Esophagus muscularis mucosa (tissue), 4 donors: ENCODE data around the gene GLIS2. TPM values are rescaled to one million over a fixed set of nuclear protein-coding genes. Genes with fewer than 3 reads are reported as not detected.

Experiments used
- DNase-seq: peaks from one replicate; pipeline ENCODE4 v3.0.0-alpha.2; 2017; ENCODE audit errors: extremely low spot score
- H3K27ac ChIP-seq, 4 donors: fragments of 200-600 bp; sonication (generic); replicated peaks in 1 of 4; 1 replicate in 3 of 4; 2 replicates in 1 of 4; pipeline ENCODE4 v1.5.1; 2016 to 2019; ENCODE audit warnings: mild to moderate bottlenecking in 1 of 4
- H3K27me3 ChIP-seq, 4 donors: fragments of 200-600 bp; sonication (generic); one replicate each; pipeline versions ENCODE4 v1.5.1 to v1.6.0; 2016 to 2019
- H3K36me3 ChIP-seq, 4 donors: fragments of 200-600 bp; sonication (generic); one replicate each; pipeline ENCODE4 v1.5.1; 2016 to 2019
- H3K4me1 ChIP-seq, 4 donors: fragments of 200-600 bp; sonication (generic); one replicate each; pipeline ENCODE4 v1.5.1; 2016 to 2019
- H3K4me3 ChIP-seq, 4 donors: fragments of 200-600 bp; sonication (generic); 1 replicate in 2 of 4; 2 replicates in 2 of 4; pipeline ENCODE4 v1.5.1; 2016 to 2019; ENCODE audit warnings: mild to moderate bottlenecking in 4 of 4, moderate library complexity in 1 of 4
- H3K9me3 ChIP-seq, 4 donors: fragments of 200-600 bp; sonication (generic); 1 replicate in 3 of 4; 2 replicates in 1 of 4; pipeline ENCODE4 v1.5.1; 2016 to 2019
- CTCF ChIP-seq, 3 experiments: fragments of 200-600 bp in 2 of 3; fragments of 450-650 bp in 1 of 3; sonication (generic) in 2 of 3; IDR thresholded peaks; one replicate each; pipeline ENCODE4 v1.5.1; 2017 to 2019; ENCODE audit warnings: antibody characterized with exemption in 3 of 3, mild to moderate bottlenecking in 2 of 3, moderate library complexity in 1 of 3
- EP300 ChIP-seq: sonication (generic); formaldehyde crosslinking; IDR thresholded peaks from one replicate; pipeline ENCODE4 v1.6.1; 2017; ENCODE audit warnings: antibody characterized with exemption
- POLR2A ChIP-seq: fragments of 450-650 bp; IDR thresholded peaks from one replicate; pipeline ENCODE4 v1.6.1; 2017; ENCODE audit warnings: antibody characterized with exemption, moderate library complexity, mild to moderate bottlenecking, low read depth
- POLR2AphosphoS5 ChIP-seq, 2 donors: sonication (generic); formaldehyde crosslinking; IDR thresholded peaks; one replicate each; pipeline ENCODE4 v1.6.1; 2017; ENCODE audit warnings: antibody characterized with exemption in 2 of 2
- WGBS: methylation state at CpG from one replicate; pipeline ENCODE4 v1.1.5; 2018; 5-methylcytosine and 5-hydroxymethylcytosine counted together
- intact Hi-C: fragments of 100-400 bp; cut with DNase I; formaldehyde crosslinking; loops from one replicate; pipeline ENCODE4 v1.15.1; 2023
- total RNA-seq, 4 donors: library from RNA; depleted of rRNA; stranded (reverse); fragments of >200 nt; gene quantifications; one replicate each; pipeline versions ENCODE4 v1.1.0 to v1.2.1, GENCODE V29; 2016

Gene GLIS2
- total RNA-seq, 4 donors from 2014 or later = 10.8 to 32.6 (median 14.9) TPM

GRCh38 chr16:4380119-4381063 is 64.5 kb downstream of the GLIS2 start:
- no peaks in the 10 kb centered on the region for H3K9me3 ChIP-seq

GRCh38 chr16:4381072-4381934 is 65.4 kb downstream of the GLIS2 start:
- TF ChIP-seq CTCF (IDR thresholded peaks at IDR 0.05) (no peak), POLR2AphosphoS5 (IDR thresholded peaks at IDR 0.05) (no peak), EP300 (no peak), POLR2A (no peak)
- intact Hi-C loops = no loop called here
- no peak for DNase-seq
- no peaks in the 10 kb centered on the region for H3K9me3 ChIP-seq
- H3K27ac ChIP-seq = no peak overlapping the region
- H3K36me3 ChIP-seq = peaks cover 13 to 64% (median 49%) of the 10 kb centered on the region in 4 donors
- peaks cover 20 to 64% (median 41%) of the 10 kb centered on the region in 4 donors for H3K4me1 ChIP-seq
- no peaks in the 10 kb centered on the region for H3K27me3 ChIP-seq
- WGBS = 93% methylated on average over 16 of the region's 59 CpGs
- H3K4me3 ChIP-seq = no peak overlapping the region

More at GRCh38 chr16:4380119-4381063, 64.5 kb downstream of the GLIS2 start:
- Histone ChIP-seq H3K4me1 (peaks cover 29 to 68% (median 47%) of the 10 kb centered on the region in 4 donors), H3K27ac (peak overlapping the region in 2 of 4 donors; percentile 12 to 36), H3K4me3 (no peak overlapping the region), H3K27me3 (no peaks in the 10 kb centered on the region), H3K36me3 (peaks cover 13 to 55% (median 48%) of the 10 kb centered on the region in 4 donors)
- no peak for TF ChIP-seq CTCF (IDR thresholded peaks at IDR 0.05)
- no peak for TF ChIP-seq POLR2AphosphoS5 (IDR thresholded peaks at IDR 0.05)
- TF ChIP-seq EP300 = no peak
- TF ChIP-seq POLR2A = no peak
- 73% methylated on average over 8 of the region's 26 CpGs for WGBS
- intact Hi-C loops = no loop called here
- DNase-seq = no peak

- WGBS = 93% methylated on average over 28 of the region's 55 CpGs
- TF ChIP-seq EP300 = no peak
- TF ChIP-seq CTCF (IDR thresholded peaks at IDR 0.05) = no peak
- no peak for TF ChIP-seq POLR2AphosphoS5 (IDR thresholded peaks at IDR 0.05)
- TF ChIP-seq POLR2A = no peak
- intact Hi-C loops = no loop called here
- Histone ChIP-seq H3K27ac (peak overlapping the region in 2 of 4 donors; percentile 30 to 35), H3K4me1 (peaks cover 16 to 64% (median 38%) of the 10 kb centered on the region in 4 donors), H3K9me3 (no peaks in the 10 kb centered on the region), H3K36me3 (peaks cover 13 to 73% (median 54%) of the 10 kb centered on the region in 4 donors), H3K27me3 (no peaks in the 10 kb centered on the region), H3K4me3 (no peak overlapping the region)
- no peak for DNase-seq
Observed at GRCh38 chr16:4381935-4382794, 66.3 kb downstream of the GLIS2 start.

DNA sequence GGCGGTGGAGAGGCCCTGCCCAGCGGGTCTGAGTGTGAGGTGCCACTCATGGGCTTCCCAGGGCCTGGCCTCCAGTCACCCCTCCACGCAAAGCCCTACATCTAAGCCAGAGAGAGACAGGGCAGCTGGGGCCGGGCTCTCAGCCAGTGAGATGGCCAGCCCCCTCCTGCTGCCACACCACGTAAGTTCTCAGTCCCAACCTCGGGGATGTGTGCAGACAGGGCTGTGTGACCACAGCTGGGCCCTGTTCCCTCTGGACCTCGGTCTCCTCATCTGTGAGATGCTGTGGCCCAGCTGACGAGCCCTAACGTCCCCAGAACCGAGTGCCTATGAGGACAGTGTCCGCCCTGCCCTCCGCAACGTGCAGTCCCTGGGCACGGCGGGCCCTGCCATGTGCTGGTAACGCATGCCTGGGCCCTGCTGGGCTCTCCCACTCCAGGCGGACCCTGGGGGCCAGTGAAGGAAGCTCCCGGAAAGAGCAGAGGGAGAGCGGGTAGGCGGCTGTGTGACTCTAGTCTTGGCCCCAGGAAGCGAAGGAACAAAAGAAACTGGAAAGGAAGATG is 67.0 kb downstream of the GLIS2 start:
- DNase-seq = no peak
- peaks cover 9 to 64% (median 38%) of the 10 kb centered on the region in 4 donors for H3K4me1 ChIP-seq
- WGBS = 86% methylated on average over 21 of the region's 21 CpGs
- peak overlapping the region in 2 of 4 donors; percentile 30 to 35 for H3K27ac ChIP-seq
- intact Hi-C loops = no loop called here
- no peak overlapping the region for H3K4me3 ChIP-seq
- TF ChIP-seq POLR2AphosphoS5 (IDR thresholded peaks at IDR 0.05) (no peak), CTCF (IDR thresholded peaks at IDR 0.05) (no peak), POLR2A (no peak), EP300 (no peak)
- H3K9me3 ChIP-seq = no peaks in the 10 kb centered on the region
- H3K36me3 ChIP-seq = peaks cover 13 to 80% (median 61%) of the 10 kb centered on the region in 4 donors
- H3K27me3 ChIP-seq = no peaks in the 10 kb centered on the region
